ENCODE data around the gene HABP2.

- no peak for TF ChIP-seq POLR2A (IDR thresholded peaks at IDR 0.05)
- TF ChIP-seq, protein P1, sequence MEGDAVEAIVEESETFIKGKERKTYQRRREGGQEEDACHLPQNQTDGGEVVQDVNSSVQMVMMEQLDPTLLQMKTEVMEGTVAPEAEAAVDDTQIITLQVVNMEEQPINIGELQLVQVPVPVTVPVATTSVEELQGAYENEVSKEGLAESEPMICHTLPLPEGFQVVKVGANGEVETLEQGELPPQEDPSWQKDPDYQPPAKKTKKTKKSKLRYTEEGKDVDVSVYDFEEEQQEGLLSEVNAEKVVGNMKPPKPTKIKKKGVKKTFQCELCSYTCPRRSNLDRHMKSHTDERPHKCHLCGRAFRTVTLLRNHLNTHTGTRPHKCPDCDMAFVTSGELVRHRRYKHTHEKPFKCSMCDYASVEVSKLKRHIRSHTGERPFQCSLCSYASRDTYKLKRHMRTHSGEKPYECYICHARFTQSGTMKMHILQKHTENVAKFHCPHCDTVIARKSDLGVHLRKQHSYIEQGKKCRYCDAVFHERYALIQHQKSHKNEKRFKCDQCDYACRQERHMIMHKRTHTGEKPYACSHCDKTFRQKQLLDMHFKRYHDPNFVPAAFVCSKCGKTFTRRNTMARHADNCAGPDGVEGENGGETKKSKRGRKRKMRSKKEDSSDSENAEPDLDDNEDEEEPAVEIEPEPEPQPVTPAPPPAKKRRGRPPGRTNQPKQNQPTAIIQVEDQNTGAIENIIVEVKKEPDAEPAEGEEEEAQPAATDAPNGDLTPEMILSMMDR (IDR thresholded peaks at IDR 0.05) = no peak
These were observed 3.0 kb upstream of the HABP2 start for GRCh38 chr10:113549856-113550255.

All from uterus (tissue), 2 donors.